LNCaP clone FGC (cell line): ENCODE data around the gene AHNAK2.

Experiments
- DNase-seq: peaks from one replicate; pipeline ENCODE4 v3.0.0-alpha.2; 2011; ENCODE audit warnings: low read depth
- H3K4me3 ChIP-seq: 2 replicates; pipeline ENCODE4 v1.5.1; 2011; ENCODE audit warnings: mild to moderate bottlenecking, low read depth, low read length, control low read depth
- TF ChIP-seq, protein P1 (sequence below): IDR thresholded peaks from 2 replicates; pipeline ENCODE4 v1.5.1; 2012; ENCODE audit warnings: mild to moderate bottlenecking; ENCODE audit not compliant: control insufficient read depth, insufficient read depth; ENCODE audit errors: extremely low read depth

Gene AHNAK2

DNA sequence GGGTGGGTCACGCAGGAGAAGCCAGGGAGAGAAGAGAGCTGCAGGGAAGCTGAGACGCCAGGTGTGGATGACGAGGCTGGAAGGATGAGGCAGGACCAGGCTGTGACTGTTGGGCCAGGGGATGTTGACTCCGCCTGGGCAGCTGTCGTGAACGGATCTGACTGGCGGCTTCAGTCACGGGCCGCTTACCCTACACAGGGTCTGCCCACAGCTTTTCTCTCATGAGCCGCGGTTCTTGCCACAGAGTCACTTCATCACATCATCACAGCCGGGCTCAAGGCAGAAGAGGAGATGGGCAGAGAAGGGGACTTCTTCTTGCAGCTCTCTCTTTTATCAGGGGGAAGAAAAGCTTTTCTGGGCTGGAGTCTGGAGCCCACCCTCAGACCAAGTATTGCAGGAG is 15.1 kb upstream of the AHNAK2 start:
- DNase-seq, result no peak
- TF ChIP-seq, protein P1, sequence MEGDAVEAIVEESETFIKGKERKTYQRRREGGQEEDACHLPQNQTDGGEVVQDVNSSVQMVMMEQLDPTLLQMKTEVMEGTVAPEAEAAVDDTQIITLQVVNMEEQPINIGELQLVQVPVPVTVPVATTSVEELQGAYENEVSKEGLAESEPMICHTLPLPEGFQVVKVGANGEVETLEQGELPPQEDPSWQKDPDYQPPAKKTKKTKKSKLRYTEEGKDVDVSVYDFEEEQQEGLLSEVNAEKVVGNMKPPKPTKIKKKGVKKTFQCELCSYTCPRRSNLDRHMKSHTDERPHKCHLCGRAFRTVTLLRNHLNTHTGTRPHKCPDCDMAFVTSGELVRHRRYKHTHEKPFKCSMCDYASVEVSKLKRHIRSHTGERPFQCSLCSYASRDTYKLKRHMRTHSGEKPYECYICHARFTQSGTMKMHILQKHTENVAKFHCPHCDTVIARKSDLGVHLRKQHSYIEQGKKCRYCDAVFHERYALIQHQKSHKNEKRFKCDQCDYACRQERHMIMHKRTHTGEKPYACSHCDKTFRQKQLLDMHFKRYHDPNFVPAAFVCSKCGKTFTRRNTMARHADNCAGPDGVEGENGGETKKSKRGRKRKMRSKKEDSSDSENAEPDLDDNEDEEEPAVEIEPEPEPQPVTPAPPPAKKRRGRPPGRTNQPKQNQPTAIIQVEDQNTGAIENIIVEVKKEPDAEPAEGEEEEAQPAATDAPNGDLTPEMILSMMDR, result no peak
- no peak overlapping the region for H3K4me3 ChIP-seq

DNA sequence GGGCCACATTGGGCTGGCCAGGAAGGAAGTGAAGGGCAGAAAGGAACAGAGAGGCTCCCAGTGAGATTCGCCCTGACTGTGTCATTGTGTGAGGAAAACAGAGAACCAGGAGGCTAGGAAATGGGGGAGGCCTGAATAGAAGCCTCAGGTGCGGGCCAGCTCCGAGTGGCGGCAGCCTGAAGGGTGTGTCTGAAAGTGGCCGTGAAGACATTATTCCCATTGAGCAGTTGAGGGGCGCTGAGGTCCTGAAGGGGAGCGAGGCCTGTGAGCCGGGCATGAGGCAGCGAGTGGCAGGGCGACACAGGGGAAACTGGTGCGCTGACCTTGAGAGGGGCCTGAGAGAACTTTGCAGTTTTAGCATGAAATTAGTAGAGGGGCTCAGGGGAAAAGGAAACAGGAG is 14.3 kb upstream of the AHNAK2 start:
- no peak overlapping the region for H3K4me3 ChIP-seq
- no peak for DNase-seq
- TF ChIP-seq, protein P1, result no peak

DNA sequence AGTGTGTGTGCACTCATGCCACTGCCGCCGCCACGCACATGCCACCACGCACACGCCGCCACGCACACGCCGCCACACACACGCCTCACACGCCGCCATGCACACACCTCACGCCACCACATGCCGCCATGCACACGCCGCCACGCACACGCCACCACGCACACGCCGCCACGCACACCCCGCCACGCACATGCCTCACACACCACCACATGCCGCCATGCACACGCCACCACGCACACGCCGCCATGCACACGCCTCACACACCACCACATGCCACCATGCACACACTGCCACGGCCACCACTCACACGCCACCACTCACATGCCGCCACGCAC is 13.7 kb upstream of the AHNAK2 start:
- no peak for DNase-seq
- TF ChIP-seq, protein P1, result no peak
- H3K4me3 ChIP-seq, result no peak overlapping the region

DNA sequence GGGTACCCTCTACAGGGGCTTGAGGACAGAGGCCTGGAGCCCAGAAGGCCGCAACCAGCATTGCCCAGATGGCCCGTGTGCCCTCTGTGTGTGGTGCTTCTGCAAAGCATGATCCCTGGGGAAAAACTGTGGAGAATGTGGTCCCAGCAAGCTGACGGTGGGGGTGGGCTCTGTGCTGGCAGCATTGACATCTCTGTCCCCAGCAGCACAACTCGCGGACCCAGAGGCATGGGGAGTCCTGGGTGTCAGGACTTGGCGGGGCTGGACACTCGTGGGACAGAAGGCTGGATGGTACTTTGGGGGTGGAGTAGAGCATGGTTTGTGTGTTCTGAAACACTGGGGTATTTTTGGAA is 11.8 kb upstream of the AHNAK2 start:
- no peak for DNase-seq
- H3K4me3 ChIP-seq, result no peak overlapping the region
- TF ChIP-seq, protein P1, result no peak

DNA sequence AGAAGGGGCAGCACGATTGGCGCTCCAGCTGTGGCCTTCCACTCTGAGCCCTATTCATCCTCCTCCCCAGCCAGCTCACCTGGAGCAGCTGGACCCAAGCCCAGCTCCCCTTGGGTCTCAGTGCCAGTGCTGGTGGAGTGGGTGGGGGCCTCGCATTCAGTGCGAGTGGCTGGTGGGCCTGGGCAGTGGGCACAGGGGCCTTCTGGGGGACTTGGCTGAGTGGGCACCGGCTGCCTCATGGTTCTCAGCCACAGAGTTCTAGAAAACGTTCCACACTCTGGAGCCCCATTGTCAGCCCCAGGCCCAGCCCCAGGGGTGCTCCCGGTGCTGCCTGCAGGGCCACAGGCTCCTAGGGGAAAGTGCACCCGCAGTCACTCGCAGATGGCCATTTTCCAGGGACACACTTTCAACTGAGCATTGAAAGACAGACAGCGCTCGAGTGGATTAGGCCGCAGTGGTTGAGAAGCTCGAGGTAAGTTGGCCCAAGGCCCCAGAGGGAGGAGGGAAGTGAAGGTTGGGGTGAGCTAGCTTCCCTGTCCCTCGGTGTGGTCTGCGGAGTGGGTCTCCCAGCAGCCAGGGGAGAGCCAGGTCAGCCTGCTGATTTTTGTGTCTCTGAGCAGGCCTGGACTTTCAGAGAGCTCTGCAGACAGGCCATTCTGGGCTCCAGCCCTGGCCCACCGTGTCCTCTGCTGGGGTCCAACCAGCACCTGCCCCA is 11.2 kb upstream of the AHNAK2 start:
- TF ChIP-seq, protein P1, result no peak
- DNase-seq, result no peak
- no peak overlapping the region for H3K4me3 ChIP-seq

DNA sequence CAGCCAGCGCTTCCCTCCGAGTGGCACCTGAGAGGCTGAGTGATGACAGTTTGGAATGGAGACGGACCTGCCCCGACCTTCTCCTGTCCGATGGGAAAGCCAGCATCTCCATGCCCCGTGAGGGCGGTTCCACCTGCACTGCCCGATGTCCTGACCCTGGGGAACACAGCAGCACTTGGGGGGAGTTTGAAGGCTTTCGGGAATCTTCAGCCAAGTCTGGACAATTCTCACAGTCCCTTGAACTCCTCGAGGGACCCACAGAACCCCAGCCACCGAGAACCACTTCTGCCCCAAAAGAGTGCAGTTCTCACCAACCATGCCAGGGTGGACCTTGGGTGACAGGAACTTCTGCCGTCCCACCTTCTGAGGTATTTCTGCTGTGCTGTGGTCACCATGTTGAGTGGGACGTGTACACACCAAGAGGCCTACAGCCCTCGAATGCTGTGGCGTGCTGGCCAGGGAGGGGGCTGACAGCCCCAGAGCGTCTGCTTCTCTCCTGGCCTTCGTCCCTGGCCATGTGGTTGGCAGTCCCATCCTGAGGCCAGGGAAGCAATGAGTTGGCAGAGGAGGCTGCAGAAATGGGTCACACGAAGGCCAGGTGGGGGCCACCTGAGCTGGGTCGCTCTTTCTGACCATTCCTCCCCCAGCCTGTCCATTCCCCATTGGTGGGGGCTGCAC is 8.5 kb upstream of the AHNAK2 start:
- H3K4me3 ChIP-seq, result peak overlapping the region; percentile 83
- TF ChIP-seq, protein P1, result no peak
- no peak for DNase-seq

DNA sequence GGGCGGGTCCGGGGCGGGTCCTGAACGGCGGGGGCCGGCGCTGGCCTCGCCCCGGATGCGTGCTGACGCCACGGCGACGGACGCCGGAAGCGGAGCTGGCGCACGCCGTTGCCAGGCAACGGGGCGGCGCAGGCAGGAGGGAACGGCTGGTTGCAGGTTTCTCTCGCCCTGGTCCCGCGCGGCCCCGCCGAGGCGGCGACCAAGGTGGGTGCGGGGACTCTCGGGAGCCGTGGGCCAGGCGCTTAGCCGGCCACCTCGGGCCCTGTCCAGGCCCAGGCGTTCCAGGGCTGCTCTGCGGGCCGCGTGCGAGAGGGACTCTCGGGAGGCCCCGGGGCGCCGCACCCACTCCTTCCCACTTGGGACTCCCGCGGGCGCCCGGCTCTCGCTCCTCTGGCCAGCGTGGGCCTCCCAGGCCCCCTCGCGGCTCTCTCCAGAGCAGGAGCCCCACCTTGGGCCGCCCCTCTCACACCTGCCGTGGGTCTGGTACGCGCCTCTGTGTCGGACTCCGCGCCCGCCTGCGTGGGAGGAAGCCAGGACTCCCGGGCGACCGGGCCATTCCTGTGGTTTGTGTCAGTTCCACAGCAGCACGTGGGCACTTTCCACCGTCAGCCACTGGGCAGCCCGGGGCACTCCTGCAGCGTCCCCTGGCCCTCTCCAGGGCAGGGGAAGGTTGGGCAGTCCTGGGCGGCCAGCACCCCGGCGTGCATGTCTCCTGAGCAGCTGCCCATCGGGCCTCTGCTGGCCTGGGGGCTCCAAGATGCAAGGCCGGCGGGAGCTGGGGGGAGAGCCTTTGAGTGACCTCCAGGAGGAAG is 7.7 kb upstream of the AHNAK2 start, which contains the start of gene CLBA1:
Gene CLBA1, plus strand, starts transcription at position 114 of the 812 bp plus-strand sequence. Its CDS starts 644 bp downstream, at position 758.
- DNase-seq, result peak; percentile 52
- H3K4me3 ChIP-seq, result peak within 1 kb of the TSS; percentile 83
- TF ChIP-seq, protein P1, result no peak
